Lung (tissue), 12 donors: ENCODE results near the gene CXCL17. TPM values are rescaled to one million over a fixed set of nuclear protein-coding genes. Genes with fewer than 3 reads are reported as not detected.
A peak's percentile ranks its signal among the peaks of the same experiment; 100 is the strongest.

Experiments used
- ATAC-seq: fragments of 200-7000 bp; cut with Tn5 transposase; one replicate; pipeline ENCODE4 v1.9.1; 2020; ENCODE audit warnings: moderate number of reproducible peaks; ENCODE audit not compliant: insufficient read depth, low FRiP score
- DNase-seq, 3 donors: peaks; one replicate each; pipeline ENCODE4 v3.0.0-alpha.2; 2013 to 2017
- H3K27ac ChIP-seq, 2 donors: one replicate each; pipeline ENCODE4 v1.5.1; 2013; ENCODE audit warnings: mild to moderate bottlenecking in 2 of 2, moderate library complexity in 2 of 2, control low read depth in 1 of 2, inconsistent platforms in 1 of 2, low read depth in 1 of 2, low read length in 1 of 2
- H3K27me3 ChIP-seq, 3 donors: one replicate each; pipeline ENCODE4 v1.5.1; 2013; ENCODE audit warnings: low read length in 2 of 3; ENCODE audit not compliant: control insufficient read depth in 3 of 3, insufficient read depth in 3 of 3
- H3K36me3 ChIP-seq, 4 donors: one replicate each; pipeline ENCODE4 v1.5.1; 2013; ENCODE audit warnings: low read length in 4 of 4, mild to moderate bottlenecking in 1 of 4, moderate library complexity in 1 of 4; ENCODE audit not compliant: control insufficient read depth in 4 of 4, insufficient read depth in 4 of 4
- H3K4me1 ChIP-seq, 5 donors: one replicate each; pipeline ENCODE4 v1.5.1; 2013; ENCODE audit warnings: low read length in 5 of 5, mild to moderate bottlenecking in 2 of 5, moderate library complexity in 1 of 5; ENCODE audit not compliant: control insufficient read depth in 5 of 5, insufficient read depth in 5 of 5
- H3K4me3 ChIP-seq: one replicate; pipeline ENCODE4 v1.5.1; 2013; ENCODE audit warnings: mild to moderate bottlenecking, control low read depth, moderate library complexity
- H3K9ac ChIP-seq, 2 donors: one replicate each; pipeline ENCODE4 v1.5.1; 2013; ENCODE audit warnings: low read length in 2 of 2, control low read depth in 1 of 2; ENCODE audit not compliant: insufficient read depth in 1 of 2
- H3K9me3 ChIP-seq, 4 donors: one replicate each; pipeline ENCODE4 v1.5.1; 2013; ENCODE audit warnings: low read length in 3 of 4, mild to moderate bottlenecking in 1 of 4, moderate library complexity in 1 of 4; ENCODE audit not compliant: control insufficient read depth in 4 of 4, insufficient read depth in 3 of 4
- WGBS, 2 donors: extraction: QIAGEN DNeasy Blood & Tissue Kit; methylation state at CpG; one replicate each; pipeline ENCODE4 v1.1.7; 2013; 5-methylcytosine and 5-hydroxymethylcytosine counted together
- polyA plus RNA-seq, 2 donors: library from polyadenylated mRNA; stranded (reverse); fragments of 200-250 nt; gene quantifications; one replicate each; pipeline ENCODE4 v1.2.1, GENCODE V29; 2013
- total RNA-seq, 2 donors: library from RNA; depleted of rRNA in 1 of 2; stranded (reverse); fragments of >200 nt in 1 of 2; gene quantifications; one replicate each; pipeline ENCODE4 v1.2.1, GENCODE V29; 2014 to 2021
- TF ChIP-seq, protein P1 (sequence below): IDR thresholded peaks from 2 replicates; pipeline ENCODE4 v1.5.1; 2012; ENCODE audit warnings: mild to moderate bottlenecking; ENCODE audit errors: control extremely low read depth, extremely low read depth
- donor health status: control.
- donor health status: control.
- donor health status: Bipolar disorder and iron deficiency.
- donor health status: healthy.
- donor health status: DM: yes; HTN: yes; CAD: no.

The CXCL17 gene
- total and polyA plus RNA-seq, 4 donors: 98.9 to 688 (median 221) TPM

DNA sequence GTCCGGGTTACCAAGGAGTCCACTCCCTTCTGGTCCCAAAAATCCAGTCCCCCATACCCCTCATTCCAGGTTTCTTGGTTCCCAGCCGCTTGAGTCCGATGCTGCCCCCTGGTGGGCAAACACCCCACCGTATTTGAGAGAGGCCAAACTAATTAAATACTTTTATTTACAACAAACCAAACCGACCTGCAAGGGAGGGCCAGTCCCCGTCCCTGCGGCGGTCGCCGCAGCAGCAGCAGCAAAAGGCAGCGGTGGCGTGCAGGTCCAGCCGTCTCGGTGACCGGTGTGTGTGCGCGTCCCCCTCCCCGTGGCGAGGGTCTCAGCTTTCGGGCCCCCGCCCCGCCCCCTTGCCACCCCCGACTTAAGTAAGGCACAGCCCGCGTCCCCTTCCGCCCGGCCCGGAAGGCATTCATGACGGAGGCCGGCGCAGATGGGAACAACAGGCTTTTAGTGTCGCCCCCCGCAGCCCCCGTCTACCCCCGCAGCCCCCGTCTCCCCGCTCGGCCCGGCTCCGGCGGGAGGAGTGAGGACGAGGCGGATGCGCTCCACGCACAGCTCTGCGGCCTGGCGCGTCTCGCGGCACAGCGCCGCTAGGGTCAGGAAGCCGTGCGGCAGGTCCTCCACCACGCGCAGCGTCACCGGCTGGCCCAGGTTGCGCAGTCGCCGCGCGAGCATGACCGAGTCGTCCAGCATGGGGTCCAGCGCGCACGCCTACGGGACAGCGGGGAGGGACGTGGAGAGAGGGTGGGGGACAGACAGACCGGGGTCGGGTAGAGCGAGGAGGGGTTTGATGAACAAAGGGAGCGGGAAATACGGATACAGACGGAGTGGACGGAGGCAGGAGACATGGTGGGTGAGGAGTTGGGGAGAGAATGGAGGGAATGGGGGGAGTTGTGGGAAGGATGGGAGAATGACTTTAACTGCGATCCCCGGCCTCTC lies 41.1 kb downstream of the CXCL17 start:
- ATAC-seq: peak; percentile 67
- H3K9ac ChIP-seq: peak overlapping the region in 1 of 2 donors; percentile 62
- H3K27ac ChIP-seq: no peak overlapping the region
- peak; percentile 88 to 90 (median 90) for DNase-seq
- peak overlapping the region; percentile 40 for H3K4me3 ChIP-seq
- no peaks in the 10 kb centered on the region for H3K27me3 ChIP-seq
- no peaks in the 10 kb centered on the region for H3K9me3 ChIP-seq
- peaks cover 0 to 6% (median 0%) of the 10 kb centered on the region in 4 donors for H3K36me3 ChIP-seq
- peaks cover 2 to 16% (median 8%) of the 10 kb centered on the region in 5 donors for H3K4me1 ChIP-seq
- WGBS, 2 donors: 0 to 1% methylated on average over 67 to 80 of the region's 80 CpGs
- TF ChIP-seq, protein P1, sequence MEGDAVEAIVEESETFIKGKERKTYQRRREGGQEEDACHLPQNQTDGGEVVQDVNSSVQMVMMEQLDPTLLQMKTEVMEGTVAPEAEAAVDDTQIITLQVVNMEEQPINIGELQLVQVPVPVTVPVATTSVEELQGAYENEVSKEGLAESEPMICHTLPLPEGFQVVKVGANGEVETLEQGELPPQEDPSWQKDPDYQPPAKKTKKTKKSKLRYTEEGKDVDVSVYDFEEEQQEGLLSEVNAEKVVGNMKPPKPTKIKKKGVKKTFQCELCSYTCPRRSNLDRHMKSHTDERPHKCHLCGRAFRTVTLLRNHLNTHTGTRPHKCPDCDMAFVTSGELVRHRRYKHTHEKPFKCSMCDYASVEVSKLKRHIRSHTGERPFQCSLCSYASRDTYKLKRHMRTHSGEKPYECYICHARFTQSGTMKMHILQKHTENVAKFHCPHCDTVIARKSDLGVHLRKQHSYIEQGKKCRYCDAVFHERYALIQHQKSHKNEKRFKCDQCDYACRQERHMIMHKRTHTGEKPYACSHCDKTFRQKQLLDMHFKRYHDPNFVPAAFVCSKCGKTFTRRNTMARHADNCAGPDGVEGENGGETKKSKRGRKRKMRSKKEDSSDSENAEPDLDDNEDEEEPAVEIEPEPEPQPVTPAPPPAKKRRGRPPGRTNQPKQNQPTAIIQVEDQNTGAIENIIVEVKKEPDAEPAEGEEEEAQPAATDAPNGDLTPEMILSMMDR: peak; percentile 55

DNA sequence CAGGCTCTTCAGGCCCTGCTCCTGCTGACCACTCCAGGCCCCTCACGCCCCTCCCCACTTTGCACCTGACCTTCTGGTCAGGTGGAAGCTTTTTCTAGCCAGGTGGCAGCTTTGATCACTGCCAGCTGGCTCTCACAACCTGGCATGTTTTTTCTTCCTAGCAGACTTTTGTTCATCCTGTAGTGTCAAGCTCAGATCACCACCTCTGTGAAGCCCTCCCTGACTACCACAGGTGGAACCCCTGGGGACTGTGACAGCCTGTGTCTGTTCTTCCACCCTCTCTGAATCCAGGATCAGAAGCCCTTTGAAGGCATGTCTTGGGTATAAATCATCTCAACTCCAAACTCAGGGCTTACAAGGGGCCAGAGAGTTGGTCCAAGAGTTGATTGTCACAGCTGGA lies 42.3 kb downstream of the CXCL17 start:
- H3K27me3 ChIP-seq: no peaks in the 10 kb centered on the region
- H3K36me3 ChIP-seq: peaks cover 0 to 6% (median 0%) of the 10 kb centered on the region in 4 donors
- no peaks in the 10 kb centered on the region for H3K9me3 ChIP-seq
- no peak for ATAC-seq
- H3K9ac ChIP-seq: no peak overlapping the region
- H3K4me1 ChIP-seq: peaks cover 2 to 22% (median 8%) of the 10 kb centered on the region in 5 donors
- no peak overlapping the region for H3K27ac ChIP-seq
- TF ChIP-seq, protein P1: no peak
- DNase-seq: no peak
- no peak overlapping the region for H3K4me3 ChIP-seq
- 94 to 98% methylated on average over 1 of the region's 1 CpG for WGBS, 2 donors

DNA sequence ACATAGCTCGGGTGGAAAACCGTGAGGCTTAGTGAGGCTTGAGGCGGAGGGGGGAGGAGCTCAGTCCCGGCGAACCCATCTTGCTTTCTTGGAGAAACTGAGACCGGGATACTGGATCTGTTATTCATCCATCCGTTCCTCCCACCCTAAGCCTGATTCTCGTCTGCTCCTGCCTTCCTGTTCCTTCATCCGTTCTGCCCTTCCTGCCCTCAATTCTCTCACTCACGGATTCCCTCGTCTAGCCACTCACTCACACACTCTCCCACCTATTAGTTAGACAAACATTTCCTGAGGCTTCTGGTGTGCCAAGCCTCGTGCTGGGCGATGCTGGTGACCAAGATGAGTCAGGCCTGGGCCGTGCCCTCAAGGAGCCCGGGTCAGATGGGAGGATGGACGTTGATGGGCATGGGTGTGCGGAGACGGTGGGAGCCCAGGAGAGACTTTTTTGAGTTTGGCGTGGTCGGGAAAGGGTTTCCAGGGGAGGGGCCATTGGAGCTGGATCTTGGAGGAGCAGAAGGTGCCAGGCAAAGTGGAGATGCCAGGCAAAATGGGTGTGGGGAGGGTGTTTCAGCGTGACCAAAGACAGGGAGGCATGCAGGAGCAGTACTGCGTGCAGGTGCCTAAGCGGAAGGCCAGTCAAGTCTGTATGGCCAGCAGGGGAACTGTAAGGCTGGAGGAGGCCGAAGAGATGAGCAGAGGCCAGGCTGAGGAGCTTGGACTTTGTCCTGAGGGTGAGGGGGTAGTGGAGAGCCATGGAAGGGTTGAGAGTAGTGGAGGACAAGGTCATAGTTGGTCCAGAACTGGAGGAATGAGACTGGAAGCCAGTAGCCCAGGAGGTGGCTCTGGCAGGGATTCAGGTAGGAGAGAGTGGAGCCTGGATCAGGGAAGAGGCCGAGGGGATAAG lies 45.2 kb downstream of the CXCL17 start:
- Histone ChIP-seq H3K4me3 (peak overlapping the region; percentile 7), H3K9me3 (no peaks in the 10 kb centered on the region), H3K27me3 (no peaks in the 10 kb centered on the region), H3K9ac (peak overlapping the region; percentile 93 to 95), H3K36me3 (no peaks in the 10 kb centered on the region), H3K27ac (peak overlapping the region; percentile 27 to 62), H3K4me1 (peaks cover 2 to 22% (median 8%) of the 10 kb centered on the region in 5 donors)
- ATAC-seq (no peak), DNase-seq (no peak)
- 24 to 25% methylated on average over 25 of the region's 25 CpGs for WGBS, 2 donors
- TF ChIP-seq, protein P1: no peak
